Right lobe of liver (tissue), 6 donors: Measurements from ENCODE around the gene ERMAP. TPM values are rescaled to one million over a fixed set of nuclear protein-coding genes. Genes with fewer than 3 reads are reported as not detected.

Source experiments
- ATAC-seq, 4 donors: fragments of 200-7000 bp; cut with Tn5 transposase; one replicate each; pipeline ENCODE4 v1.9.1; 2020; ENCODE audit warnings: mild to moderate bottlenecking in 4 of 4, moderate library complexity in 4 of 4
- DNase-seq, 3 donors: peaks; one replicate each; pipeline ENCODE4 v3.0.0-alpha.2; 2020
- H3K27ac ChIP-seq, 3 donors: fragments of 200-600 bp; one replicate each; pipeline ENCODE4 v1.8.0; 2022
- H3K27me3 ChIP-seq, 2 donors: fragments of 200-600 bp; one replicate each; pipeline ENCODE4 v1.8.0; 2022
- H3K36me3 ChIP-seq, 4 donors: fragments of 200-600 bp; sonication (generic) in 1 of 4; one replicate each; pipeline versions ENCODE4 v1.5.1 to v1.8.0; 2017 to 2022; ENCODE audit warnings: control low read depth in 1 of 4
- H3K4me1 ChIP-seq, 4 donors: fragments of 200-600 bp; sonication (generic) in 1 of 4; one replicate each; pipeline versions ENCODE4 v1.5.1 to v1.8.0; 2017 to 2022; ENCODE audit warnings: control low read depth in 1 of 4
- H3K4me3 ChIP-seq, 3 donors: fragments of 200-600 bp; one replicate each; pipeline ENCODE4 v1.8.0; 2022
- H3K9me3 ChIP-seq, 4 donors: fragments of 200-600 bp; sonication (generic) in 1 of 4; one replicate each; pipeline versions ENCODE4 v1.5.1 to v1.8.0; 2017 to 2022; ENCODE audit warnings: control low read depth in 1 of 4
- POLR2A ChIP-seq: fragments of 450-650 bp; IDR thresholded peaks from one replicate; pipeline ENCODE4 v1.6.1; 2017; ENCODE audit warnings: antibody characterized with exemption, mild to moderate bottlenecking
- WGBS: methylation state at CpG from one replicate; pipeline ENCODE4 v1.1.6; 2018; ENCODE audit warnings: low coverage, low lambda C conversion rate; ENCODE audit not compliant: insufficient coverage; ENCODE audit errors: missing lambda C conversion rate; 5-methylcytosine and 5-hydroxymethylcytosine counted together
- intact Hi-C, 2 donors: fragments of 100-400 bp; cut with DNase I; formaldehyde crosslinking; loops; one replicate each; pipeline versions ENCODE4 v1.11.2 to v1.14.1; 2022
- total RNA-seq, 6 experiments: library from RNA; depleted of rRNA in 2 of 6; stranded (reverse); fragments of >200 nt in 2 of 6; fragmentation: NEBNext Ultra II Directional in 3 of 6; extraction: Animal tissue kit (Norgen Biotek cat#: 25700) in 3 of 6; gene quantifications; one replicate each; pipeline versions ENCODE4 v1.1.0 to v1.2.4, GENCODE V29; 2016 to 2023
- TF ChIP-seq, protein P1 (sequence below), 4 donors: fragments of 200-600 bp in 3 of 4; fragments of 450-650 bp in 1 of 4; IDR thresholded peaks; one replicate each; pipeline versions ENCODE4 v1.5.1 to v1.8.0; 2016 to 2022; ENCODE audit warnings: antibody characterized with exemption in 4 of 4, mild to moderate bottlenecking in 2 of 4
- donor health status: DM: no; HTN: yes; CAD: no.
- donor health status: DM: no; HTN: no; CAD: no.
- donor health status: DM: no; HTN: no; CAD: no.
- donor health status: DM: no; HTN: yes; CAD: no.
- donor health status: DM: no; HTN: yes; CAD: no.

The ERMAP gene
- total RNA-seq, 6 experiments from 2014 or later = 6.6 to 16.2 (median 13.9) TPM

DNA sequence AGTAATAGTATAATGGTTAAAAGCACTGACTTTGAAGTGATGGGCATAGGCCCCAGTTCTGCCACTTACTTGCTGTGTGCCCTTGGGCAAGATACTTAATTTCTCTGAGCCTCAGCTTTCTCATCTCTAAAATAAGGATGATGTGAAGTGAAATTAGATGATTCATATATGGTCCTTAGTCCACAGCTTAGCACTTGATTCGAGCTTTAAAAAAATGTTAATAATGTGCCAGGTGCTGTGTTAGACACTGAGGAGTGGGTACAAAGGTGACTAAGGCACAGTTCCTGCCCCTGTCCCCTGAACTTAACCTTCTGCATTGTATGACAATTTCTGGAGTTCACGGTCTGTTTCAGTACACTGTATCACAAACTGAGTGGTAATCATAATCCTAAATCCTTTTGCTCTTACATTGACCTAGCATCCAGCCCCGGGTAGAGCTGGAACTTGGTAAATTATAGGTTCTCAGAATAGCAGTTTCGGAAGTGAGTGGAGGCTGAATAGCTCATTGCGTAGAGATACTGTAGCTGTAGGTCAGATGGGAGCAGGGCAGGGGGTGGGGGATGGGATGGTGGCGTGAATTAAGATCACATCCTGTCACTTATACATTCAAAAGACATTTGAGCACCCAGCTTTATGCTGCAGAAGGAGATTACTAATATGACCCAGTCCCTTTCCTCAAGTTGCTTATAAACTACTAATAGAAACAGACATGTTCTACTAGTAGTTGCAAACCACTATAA is 31.0 kb downstream of the ERMAP start:
- no peak for TF ChIP-seq POLR2A
- TF ChIP-seq, protein P1, sequence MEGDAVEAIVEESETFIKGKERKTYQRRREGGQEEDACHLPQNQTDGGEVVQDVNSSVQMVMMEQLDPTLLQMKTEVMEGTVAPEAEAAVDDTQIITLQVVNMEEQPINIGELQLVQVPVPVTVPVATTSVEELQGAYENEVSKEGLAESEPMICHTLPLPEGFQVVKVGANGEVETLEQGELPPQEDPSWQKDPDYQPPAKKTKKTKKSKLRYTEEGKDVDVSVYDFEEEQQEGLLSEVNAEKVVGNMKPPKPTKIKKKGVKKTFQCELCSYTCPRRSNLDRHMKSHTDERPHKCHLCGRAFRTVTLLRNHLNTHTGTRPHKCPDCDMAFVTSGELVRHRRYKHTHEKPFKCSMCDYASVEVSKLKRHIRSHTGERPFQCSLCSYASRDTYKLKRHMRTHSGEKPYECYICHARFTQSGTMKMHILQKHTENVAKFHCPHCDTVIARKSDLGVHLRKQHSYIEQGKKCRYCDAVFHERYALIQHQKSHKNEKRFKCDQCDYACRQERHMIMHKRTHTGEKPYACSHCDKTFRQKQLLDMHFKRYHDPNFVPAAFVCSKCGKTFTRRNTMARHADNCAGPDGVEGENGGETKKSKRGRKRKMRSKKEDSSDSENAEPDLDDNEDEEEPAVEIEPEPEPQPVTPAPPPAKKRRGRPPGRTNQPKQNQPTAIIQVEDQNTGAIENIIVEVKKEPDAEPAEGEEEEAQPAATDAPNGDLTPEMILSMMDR (IDR thresholded peaks at IDR 0.05) = no peak
- 48% methylated on average over 6 of the region's 6 CpGs for WGBS
- Histone ChIP-seq H3K27me3 (no peaks in the 10 kb centered on the region), H3K27ac (no peak overlapping the region), H3K4me1 (peaks cover 0 to 20% (median 4%) of the 10 kb centered on the region in 4 donors), H3K9me3 (no peaks in the 10 kb centered on the region), H3K4me3 (peak overlapping the region in 1 of 3 donors; percentile 94), H3K36me3 (peaks cover 0 to 16% (median 6%) of the 10 kb centered on the region in 4 donors)
- no peak for ATAC-seq
- DNase-seq = no peak
- intact Hi-C loops = no loop called here

DNA sequence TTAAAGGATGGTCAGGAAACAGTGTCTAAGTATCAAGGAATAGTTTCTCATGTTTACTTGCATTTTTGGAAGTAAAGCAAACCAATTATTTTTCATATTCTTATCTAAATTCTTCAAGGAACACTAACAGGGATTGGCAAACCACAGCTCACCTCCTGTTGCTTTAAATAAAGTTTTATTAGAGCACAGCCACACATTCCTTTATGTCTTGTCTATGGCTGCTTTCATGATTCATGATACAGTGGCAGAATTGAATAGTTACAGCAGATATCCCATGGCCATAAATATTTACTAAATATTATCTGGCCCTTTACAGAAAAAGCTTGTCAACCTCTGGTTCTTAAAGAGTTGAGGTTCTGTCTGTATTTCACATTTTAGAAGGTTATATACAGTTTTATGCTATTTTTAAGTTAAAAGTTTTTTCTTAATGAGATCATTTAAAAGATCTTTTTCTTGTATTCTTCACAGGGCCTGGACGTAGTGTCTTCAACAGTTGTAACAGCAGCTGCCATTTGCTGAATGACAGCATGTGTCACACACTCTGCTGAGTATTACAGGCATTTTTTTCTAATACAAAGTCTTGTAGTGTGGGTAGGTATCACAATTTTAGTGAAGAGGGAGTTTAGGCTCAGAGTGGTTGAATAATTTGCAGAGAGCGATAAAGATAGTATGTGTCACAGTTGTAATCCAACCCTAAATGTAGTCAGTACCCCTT is 32.1 kb downstream of the ERMAP start:
- 94% methylated on average over 2 of the region's 2 CpGs for WGBS
- DNase-seq = no peak

DNA sequence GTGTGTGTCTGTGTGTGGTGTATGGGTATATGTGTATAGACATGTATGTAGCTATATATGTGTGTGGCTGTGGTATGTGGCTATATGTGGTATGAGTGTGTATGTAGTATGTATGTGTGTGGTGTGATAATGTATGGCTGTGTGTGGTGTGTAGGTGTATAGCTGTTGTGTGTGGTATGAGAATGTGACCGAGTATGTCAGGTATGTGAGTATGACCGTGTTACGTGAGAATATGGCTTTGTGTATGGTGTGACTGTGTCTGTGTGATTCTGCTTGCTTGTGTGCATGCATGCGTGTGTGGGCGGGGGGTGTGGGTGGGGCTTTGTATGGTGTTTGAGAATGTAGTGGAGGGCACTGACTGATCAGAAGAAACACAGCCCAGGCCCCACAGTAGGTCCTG is 33.0 kb downstream of the ERMAP start:
- no peaks in the 10 kb centered on the region for H3K9me3 ChIP-seq
- H3K4me1 ChIP-seq = peaks cover 0 to 26% (median 4%) of the 10 kb centered on the region in 4 donors
- H3K4me3 ChIP-seq = no peak overlapping the region
- peaks cover 0 to 13% (median 6%) of the 10 kb centered on the region in 4 donors for H3K36me3 ChIP-seq
- no peak for DNase-seq
- WGBS = no CpG with 5 or more reads among the region's 5 CpGs
- no peaks in the 10 kb centered on the region for H3K27me3 ChIP-seq
- intact Hi-C loops = no loop called here
- no peak for ATAC-seq
- TF ChIP-seq, protein P1 (IDR thresholded peaks at IDR 0.05) = no peak
- no peak for TF ChIP-seq POLR2A
- no peak overlapping the region for H3K27ac ChIP-seq

More for the DNA sequence above, 32.1 kb downstream of the ERMAP start:
- H3K4me1 ChIP-seq = peaks cover 0 to 24% (median 4%) of the 10 kb centered on the region in 4 donors
- intact Hi-C loops = no loop called here
- peaks cover 0 to 13% (median 6%) of the 10 kb centered on the region in 4 donors for H3K36me3 ChIP-seq
- no peak overlapping the region for H3K4me3 ChIP-seq
- ATAC-seq = no peak
- TF ChIP-seq POLR2A = no peak
- TF ChIP-seq, protein P1 (IDR thresholded peaks at IDR 0.05) = no peak
- no peak overlapping the region for H3K27ac ChIP-seq
- H3K27me3 ChIP-seq = no peaks in the 10 kb centered on the region
- H3K9me3 ChIP-seq = no peaks in the 10 kb centered on the region

DNA sequence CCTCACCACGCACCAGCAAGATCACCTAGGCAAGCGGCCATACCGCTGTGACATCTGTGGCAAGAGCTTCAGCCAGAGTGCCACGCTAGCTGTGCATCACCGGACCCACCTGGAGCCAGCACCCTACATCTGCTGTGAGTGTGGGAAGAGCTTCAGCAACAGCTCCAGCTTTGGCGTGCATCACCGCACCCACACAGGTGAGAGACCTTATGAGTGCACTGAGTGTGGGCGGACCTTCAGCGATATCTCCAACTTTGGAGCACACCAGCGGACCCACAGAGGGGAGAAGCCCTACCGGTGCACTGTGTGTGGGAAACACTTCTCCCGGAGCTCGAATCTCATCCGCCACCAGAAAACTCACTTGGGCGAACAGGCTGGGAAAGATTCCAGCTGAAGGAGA is 34.5 kb downstream of the ERMAP start:
- TF ChIP-seq POLR2A = no peak
- TF ChIP-seq, protein P1 (IDR thresholded peaks at IDR 0.05) = no peak
- Histone ChIP-seq H3K9me3 (no peaks in the 10 kb centered on the region), H3K27ac (no peak overlapping the region), H3K4me3 (no peak overlapping the region), H3K36me3 (peaks cover 0 to 13% (median 6%) of the 10 kb centered on the region in 4 donors), H3K4me1 (peaks cover 0 to 18% (median 4%) of the 10 kb centered on the region in 4 donors), H3K27me3 (no peaks in the 10 kb centered on the region)
- ATAC-seq (no peak), DNase-seq (no peak)
- intact Hi-C loops = no loop called here
- WGBS = no CpG with 5 or more reads among the region's 15 CpGs
